GM18951 (cell line): Measurements from ENCODE around the gene PPP2R1A.
A peak's percentile ranks its signal among the peaks of the same experiment; 100 is the strongest.

ENCODE experiments used
- POLR2A ChIP-seq: IDR thresholded peaks from 4 replicates; pipeline ENCODE4 v1.6.1; 2011; ENCODE audit warnings: mild to moderate bottlenecking; ENCODE audit not compliant: insufficient read length, insufficient read depth; ENCODE audit errors: extremely low read depth
- in situ Hi-C: fragments of 300-500 bp; cut with MboI; formaldehyde crosslinking; loops from one replicate; pipeline ENCODE4 v1.12.0; 2022; ENCODE audit warnings: low sequenced_read_pairs, mixed read lengths, inconsistent platforms; ENCODE audit not compliant: unreplicated experiment

PPP2R1A gene

DNA sequence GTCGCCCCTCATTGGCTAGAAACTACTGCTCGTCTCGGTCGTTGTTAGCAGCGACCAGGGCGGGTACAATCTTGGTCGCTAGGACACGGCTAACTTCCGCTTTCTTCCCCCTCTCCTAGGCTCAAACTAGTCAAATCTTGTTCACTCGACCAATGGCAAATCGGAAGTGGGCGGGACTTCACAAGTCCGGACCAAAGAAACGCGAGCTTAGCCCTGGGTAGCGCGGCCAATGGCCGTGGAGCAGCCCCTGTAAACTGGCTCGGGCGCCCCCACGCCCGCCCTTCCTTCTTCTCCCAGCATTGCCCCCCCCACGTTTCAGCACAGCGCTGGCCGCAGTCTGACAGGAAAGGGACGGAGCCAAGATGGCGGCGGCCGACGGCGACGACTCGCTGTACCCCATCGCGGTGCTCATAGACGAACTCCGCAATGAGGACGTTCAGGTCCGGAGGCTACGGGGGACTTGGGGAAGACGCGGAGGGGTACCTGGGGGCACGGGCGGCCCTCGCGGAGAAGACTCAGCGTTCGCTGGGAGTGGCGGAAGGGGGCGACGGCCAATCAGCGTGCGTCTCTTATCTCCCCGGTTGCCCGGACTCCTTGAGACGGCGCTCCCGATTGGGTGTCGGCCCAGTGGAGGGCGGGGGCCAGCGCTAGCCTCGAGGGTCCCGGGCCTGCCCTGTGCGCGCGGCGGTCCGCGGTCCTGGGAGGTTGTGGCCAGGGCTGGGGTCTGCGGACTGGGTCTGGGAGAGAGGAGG lies at the start of gene PPP2R1A:
Gene PPP2R1A, plus strand, starts transcription at position 318 of the 752 bp plus-strand sequence. Its CDS starts 45 bp downstream, at position 363.
- in situ Hi-C loops = no loop called here
- TF ChIP-seq POLR2A = peak; percentile 77

- in situ Hi-C loops = no loop called here
- no peak for TF ChIP-seq POLR2A
These were observed 48.6 kb upstream of the PPP2R1A start for GRCh38 chr19:52141203-52141602.

DNA sequence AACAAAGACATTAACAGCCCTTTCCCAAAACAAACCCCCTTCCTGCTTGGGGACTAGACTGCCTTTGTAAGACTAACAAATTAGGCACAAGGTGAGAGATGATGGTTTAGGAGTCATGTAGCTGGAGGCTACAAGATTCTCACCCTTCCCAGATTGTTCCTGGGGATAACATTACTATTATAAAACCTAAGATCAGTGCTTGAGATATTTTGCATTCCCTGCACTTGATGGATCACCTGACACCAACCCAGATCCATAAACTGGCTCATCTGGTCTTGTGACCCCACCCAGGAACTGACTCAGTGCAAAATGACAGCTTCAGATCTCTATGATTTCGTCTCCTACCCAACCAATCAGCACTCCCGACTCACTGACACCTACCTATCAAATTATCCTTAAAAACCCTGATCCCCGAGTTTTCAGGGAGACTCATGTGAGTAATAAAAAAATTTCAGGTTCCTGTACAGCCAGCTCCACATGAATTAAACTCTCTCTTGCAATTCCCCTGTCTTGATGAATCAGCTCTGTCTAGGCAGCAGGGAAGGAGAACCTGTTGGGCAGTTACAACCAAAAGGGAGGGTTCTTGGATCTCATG lies 47.8 kb upstream of the PPP2R1A start:
- in situ Hi-C loops = no loop called here
- TF ChIP-seq POLR2A = no peak

DNA sequence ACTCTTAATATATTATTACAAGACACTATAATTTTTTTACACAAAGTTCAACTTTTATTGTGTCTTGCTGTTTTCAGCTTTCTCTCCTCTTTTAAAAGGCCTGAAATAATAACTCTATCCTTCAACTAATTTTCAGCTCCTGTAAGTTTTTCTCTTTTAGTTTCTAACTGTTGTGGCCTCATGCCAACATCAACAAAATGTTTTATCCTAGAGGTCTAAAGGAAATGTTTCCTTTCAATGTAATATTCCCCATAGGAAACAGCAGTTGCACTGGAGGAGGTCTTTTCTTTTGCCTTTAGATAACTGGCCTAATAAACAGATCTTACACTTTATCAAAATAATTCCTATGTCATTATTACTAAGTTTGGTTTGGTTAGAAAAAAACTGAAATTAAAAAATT lies 41.6 kb upstream of the PPP2R1A start:
- in situ Hi-C loops = no loop called here

DNA sequence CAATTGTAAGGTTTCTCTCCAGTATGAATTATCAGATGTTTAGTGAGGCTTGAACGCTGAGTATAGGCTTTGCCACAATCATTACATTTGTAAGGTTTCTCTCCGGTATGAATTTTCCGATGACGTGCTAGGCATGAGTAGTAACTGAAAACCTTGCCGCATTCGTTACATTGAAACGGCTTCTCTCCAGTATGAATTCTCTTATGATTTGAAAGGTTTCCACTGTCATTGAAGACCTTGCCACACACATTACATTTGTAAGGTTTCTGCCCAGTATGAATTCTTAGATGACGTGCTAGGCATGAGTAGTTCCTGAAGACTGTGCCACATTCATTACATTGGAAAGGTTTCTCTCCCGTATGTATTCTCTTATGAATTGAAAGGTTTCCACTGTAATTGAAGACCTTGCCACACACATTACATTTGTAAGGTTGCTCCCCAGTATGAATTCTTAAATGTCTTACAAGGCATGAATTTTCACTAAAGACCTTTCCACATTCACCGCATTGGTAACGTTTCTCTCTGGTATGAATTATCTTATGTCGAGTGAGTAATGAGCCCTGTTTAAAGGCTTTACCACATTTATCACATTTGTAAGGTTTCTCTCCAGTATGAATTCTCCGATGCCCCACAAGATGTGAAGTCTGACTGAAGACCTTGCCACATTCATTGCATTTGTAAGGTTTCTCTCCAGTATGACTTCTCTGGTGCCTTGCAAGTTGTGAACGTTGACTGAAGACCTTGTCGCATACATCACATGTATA lies 34.1 kb upstream of the PPP2R1A start:
- no peak for TF ChIP-seq POLR2A
- in situ Hi-C loops = no loop called here

More for the DNA sequence above, 41.6 kb upstream of the PPP2R1A start:
- no peak for TF ChIP-seq POLR2A

GRCh38 chr19:52170304-52170703 lies 19.5 kb upstream of the PPP2R1A start:
- in situ Hi-C loops = no loop called here
- TF ChIP-seq POLR2A = no peak

DNA sequence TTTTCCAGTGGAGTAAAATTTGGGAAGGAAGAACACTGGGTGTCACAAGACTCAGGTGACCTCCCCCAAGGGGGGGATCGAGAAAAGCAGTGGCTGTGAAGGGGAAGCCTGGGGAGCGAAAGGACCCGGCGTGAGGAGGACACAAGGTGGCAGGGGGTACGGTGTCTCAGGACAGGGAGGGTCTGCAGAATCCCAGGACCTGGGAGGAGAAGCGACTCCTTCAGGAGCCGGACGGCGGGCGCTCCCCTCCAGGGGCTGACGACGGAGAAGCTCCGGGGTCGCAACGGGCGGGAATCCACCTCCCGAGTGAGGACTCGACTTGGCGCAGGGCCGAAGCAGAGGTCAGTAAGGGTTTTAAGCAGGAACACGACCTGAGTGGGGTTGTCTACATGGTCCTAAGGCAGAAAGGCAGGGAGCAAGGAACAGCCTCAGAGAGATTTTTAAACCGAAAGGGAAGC lies 19.0 kb upstream of the PPP2R1A start:
- in situ Hi-C loops = no loop called here
- no peak for TF ChIP-seq POLR2A

DNA sequence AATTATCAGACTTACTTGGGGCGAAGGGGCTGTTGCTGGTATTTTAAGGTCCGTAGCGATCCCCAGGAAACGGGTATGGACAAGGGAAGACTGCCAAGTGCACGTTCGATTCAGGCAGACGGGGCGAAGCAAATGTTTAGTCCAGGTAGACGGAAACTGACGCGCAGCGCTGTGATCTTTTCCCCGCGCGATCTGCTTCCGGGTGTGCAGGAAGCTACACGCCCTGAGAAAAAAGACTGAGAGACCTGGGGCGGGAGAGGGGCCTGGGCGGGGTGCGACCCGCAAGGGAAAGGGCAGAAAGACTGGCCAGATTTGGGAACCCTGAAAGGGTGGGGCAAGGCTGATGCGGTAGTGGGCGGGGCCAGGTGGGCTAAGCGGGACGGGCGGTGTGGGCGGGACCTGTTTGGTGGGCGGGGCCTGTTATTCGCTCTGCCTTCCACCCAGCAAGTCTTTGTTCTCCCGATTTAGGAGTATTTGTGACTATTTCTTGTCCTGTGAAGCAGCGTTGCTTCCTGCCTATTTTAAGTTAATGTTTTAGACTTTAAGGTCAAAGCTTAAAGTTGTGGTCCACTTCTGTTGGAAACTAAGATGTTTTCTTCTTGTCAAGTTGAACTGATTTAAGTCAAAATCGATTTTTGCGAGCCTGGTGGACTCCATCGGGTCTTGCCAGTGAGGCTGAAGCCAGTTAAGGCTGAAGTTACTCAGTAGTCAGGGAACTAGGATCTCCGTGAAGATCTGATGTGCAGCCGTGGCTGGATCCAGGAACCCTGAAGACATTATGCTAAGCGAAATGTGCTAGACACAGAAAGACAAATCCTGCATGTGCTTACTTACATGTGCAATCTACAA lies 18.3 kb upstream of the PPP2R1A start, which contains the start of gene ZNF836:
Gene ZNF836, minus strand, starts transcription at position 301 of the 849 bp plus-strand sequence. CDS start 3,549 bp downstream, outside the sequence.
- in situ Hi-C loops = no loop called here

GRCh38 chr19:52172347-52172746 lies 17.5 kb upstream of the PPP2R1A start:
- no peak for TF ChIP-seq POLR2A
- in situ Hi-C loops = no loop called here

More for the DNA sequence above, 18.3 kb upstream of the PPP2R1A start, which contains the start of gene ZNF836:
- TF ChIP-seq POLR2A = peak; percentile 62

DNA sequence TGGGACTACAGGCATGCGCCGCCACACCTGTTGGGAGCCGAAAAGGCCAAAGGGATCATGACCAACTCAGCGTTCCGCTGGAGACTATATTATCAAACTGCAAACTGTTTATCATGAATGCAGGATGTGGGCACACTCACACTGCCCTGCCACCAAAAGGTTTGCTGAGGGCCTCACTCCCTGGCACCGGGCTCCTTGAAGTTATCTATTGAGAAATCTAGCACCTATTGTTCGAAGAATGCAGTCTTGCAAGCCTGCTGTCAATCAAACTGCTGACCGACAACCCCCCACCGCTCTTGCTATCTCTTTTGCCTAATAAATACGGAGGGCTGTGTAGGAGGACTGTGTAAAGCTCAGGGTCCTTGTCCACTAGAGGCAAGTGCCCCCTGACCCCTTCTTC lies 13.3 kb upstream of the PPP2R1A start:
- TF ChIP-seq POLR2A = no peak
- in situ Hi-C loops = no loop called here

DNA sequence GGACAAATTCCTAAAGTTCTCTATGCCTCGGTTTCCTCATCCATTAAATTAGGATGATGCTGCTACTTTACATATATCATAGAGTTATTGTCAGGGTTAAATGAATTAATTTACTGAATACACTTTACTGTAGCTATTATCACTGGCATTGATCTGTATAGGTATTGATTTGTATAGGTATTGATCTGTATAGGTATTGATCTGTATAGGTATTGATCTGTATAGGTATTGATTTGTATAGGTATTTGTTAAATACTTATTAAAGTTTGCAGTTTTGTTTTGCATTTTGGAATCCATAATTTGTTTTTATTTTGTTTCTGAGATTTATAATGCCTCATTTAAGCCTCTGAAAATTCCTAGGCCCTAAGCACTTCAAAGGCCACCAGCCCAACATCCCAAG lies 2.4 kb upstream of the PPP2R1A start:
- TF ChIP-seq POLR2A = no peak
- in situ Hi-C loops = no loop called here
